ENCODE results near the gene KIF26B.

KIF26B gene

GRCh38 chr1:245475961-245476516 is 321.3 kb downstream of the KIF26B start:
- Histone ChIP-seq H3K4me3 (ENCODE audit: low read depth, low read length) (no peak overlapping the region), H3K27me3 (ENCODE audit: insufficient read depth, low read depth, severe bottlenecking) (no peaks in the 10 kb centered on the region), H3K9me3 (ENCODE audit: severe bottlenecking) (no peaks in the 10 kb centered on the region), H3K36me3 (no peaks in the 10 kb centered on the region), H3K27ac (no peak overlapping the region)
- DNase-seq = no peak
- no peak for TF ChIP-seq CTCF (IDR thresholded peaks at IDR 0.05; ENCODE audit: low read depth, low read length)

GRCh38 chr1:245477941-245478340 is 323.2 kb downstream of the KIF26B start:
- H3K9me3 ChIP-seq (ENCODE audit: severe bottlenecking) = no peaks in the 10 kb centered on the region
- H3K4me3 ChIP-seq (ENCODE audit: low read depth, low read length) = no peak overlapping the region
- no peak for TF ChIP-seq CTCF (IDR thresholded peaks at IDR 0.05; ENCODE audit: low read depth, low read length)
- DNase-seq = no peak
- no peak overlapping the region for H3K27ac ChIP-seq
- no peaks in the 10 kb centered on the region for H3K36me3 ChIP-seq
- H3K27me3 ChIP-seq (ENCODE audit: insufficient read depth, low read depth, severe bottlenecking) = no peaks in the 10 kb centered on the region

GRCh38 chr1:245480393-245481120 is 325.8 kb downstream of the KIF26B start:
- H3K4me3 ChIP-seq (ENCODE audit: low read depth, low read length) = no peak overlapping the region
- no peak for DNase-seq
- no peak for TF ChIP-seq CTCF (IDR thresholded peaks at IDR 0.05; ENCODE audit: low read depth, low read length)
- no peaks in the 10 kb centered on the region for H3K36me3 ChIP-seq
- H3K27ac ChIP-seq = no peak overlapping the region
- no peaks in the 10 kb centered on the region for H3K27me3 ChIP-seq (ENCODE audit: insufficient read depth, low read depth, severe bottlenecking)
- H3K9me3 ChIP-seq (ENCODE audit: severe bottlenecking) = no peaks in the 10 kb centered on the region

DNA sequence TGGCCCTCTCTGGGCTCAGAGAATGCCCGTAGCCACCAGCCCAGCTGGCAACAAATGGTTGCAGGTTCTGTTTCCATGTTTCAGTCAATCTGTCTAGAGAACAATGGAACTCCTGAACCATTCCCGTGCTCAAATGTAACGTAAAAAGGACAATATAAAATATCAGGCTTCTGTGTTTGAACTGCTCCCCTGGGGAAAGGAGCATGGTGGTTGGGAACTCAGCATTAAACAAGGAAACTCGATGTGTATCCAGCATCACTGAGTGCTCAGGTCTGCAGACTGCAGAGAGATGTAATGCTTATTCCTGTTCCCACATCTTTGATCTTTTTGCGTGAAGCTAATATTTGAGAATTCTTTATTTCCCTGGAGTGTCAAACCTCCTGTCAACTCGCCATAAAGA is 326.5 kb downstream of the KIF26B start:
- Histone ChIP-seq H3K4me3 (ENCODE audit: low read depth, low read length) (no peak overlapping the region), H3K36me3 (no peaks in the 10 kb centered on the region), H3K27ac (no peak overlapping the region), H3K27me3 (ENCODE audit: insufficient read depth, low read depth, severe bottlenecking) (no peaks in the 10 kb centered on the region), H3K9me3 (ENCODE audit: severe bottlenecking) (no peaks in the 10 kb centered on the region)
- TF ChIP-seq CTCF (IDR thresholded peaks at IDR 0.05; ENCODE audit: low read depth, low read length) = no peak
- DNase-seq = no peak

DNA sequence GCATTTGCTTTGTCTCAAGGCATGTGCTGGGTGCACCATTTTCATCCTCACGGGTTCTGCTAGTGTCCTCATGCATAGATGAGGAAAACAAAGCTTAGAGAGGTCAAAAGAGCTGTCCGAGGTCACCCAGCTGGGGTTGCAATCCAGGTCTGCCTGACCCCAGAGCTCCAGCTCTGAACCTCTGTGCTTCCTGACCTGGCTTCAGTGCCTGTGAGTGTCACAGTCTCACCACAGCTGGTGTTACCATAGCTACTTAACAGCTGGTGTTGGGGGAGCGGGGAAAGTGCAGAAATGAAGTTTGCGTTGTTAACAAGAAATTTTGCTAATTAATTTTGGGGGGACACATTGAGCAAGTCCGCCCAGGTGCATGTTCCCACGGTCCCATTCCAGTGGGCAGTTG is 328.5 kb downstream of the KIF26B start:
- DNase-seq = no peak
- H3K4me3 ChIP-seq (ENCODE audit: low read depth, low read length) = no peak overlapping the region
- H3K9me3 ChIP-seq (ENCODE audit: severe bottlenecking) = no peaks in the 10 kb centered on the region
- H3K27ac ChIP-seq = no peak overlapping the region
- H3K27me3 ChIP-seq (ENCODE audit: insufficient read depth, low read depth, severe bottlenecking) = no peaks in the 10 kb centered on the region
- H3K36me3 ChIP-seq = no peaks in the 10 kb centered on the region
- no peak for TF ChIP-seq CTCF (IDR thresholded peaks at IDR 0.05; ENCODE audit: low read depth, low read length)

DNA sequence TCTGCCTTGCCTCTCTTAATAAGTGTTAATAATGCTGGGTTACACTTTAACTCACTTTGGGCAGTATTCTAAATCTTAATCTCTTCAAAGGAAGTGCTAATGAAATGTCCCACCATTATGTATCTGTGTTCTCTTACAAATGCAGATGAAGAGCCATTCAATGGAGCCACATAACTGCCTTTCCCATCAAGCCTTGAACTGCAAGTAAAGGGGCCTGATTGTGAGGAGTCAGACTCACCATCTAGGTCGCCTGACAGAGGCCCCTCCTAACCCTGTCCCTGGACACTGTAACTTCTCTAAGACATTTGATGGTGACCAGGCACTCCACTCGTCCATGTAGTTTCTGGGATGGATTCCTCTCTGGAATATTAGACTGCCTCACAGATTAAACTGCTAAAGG is 329.4 kb downstream of the KIF26B start:
- H3K9me3 ChIP-seq (ENCODE audit: severe bottlenecking) = no peaks in the 10 kb centered on the region
- H3K27me3 ChIP-seq (ENCODE audit: insufficient read depth, low read depth, severe bottlenecking) = no peaks in the 10 kb centered on the region
- H3K36me3 ChIP-seq = no peaks in the 10 kb centered on the region
- H3K27ac ChIP-seq = no peak overlapping the region
- H3K4me3 ChIP-seq (ENCODE audit: low read depth, low read length) = no peak overlapping the region
- no peak for TF ChIP-seq CTCF (IDR thresholded peaks at IDR 0.05; ENCODE audit: low read depth, low read length)
- DNase-seq = no peak

All from WERI-Rb-1 (cell line).